Measurements from ENCODE around the gene PHOSPHO2. TPM values are rescaled to one million over a fixed set of nuclear protein-coding genes. Genes with fewer than 3 reads are reported as not detected.

PHOSPHO2 gene
- total RNA-seq, 1 experiment from 2014 or later: 12.7 TPM

DNA sequence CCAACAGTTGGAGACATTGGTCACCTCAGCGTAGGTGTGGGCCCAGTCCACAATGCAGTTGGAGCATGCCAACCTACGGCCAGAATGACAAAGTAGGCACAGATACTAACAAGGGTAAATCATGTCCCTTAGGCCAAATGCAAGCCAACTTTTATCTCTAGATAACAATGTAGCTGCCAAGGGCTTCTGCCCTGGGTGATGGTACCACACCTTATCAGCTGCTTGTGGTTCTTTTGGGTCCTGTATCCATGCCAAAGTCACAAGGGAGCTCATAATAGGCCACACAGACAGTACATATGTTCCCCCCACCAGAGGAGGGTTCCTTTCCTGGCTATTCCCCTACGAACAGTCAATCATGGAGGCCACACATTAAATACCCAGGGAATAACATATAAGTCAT lies 19.1 kb downstream of the PHOSPHO2 start:
- TF ChIP-seq, protein P1, sequence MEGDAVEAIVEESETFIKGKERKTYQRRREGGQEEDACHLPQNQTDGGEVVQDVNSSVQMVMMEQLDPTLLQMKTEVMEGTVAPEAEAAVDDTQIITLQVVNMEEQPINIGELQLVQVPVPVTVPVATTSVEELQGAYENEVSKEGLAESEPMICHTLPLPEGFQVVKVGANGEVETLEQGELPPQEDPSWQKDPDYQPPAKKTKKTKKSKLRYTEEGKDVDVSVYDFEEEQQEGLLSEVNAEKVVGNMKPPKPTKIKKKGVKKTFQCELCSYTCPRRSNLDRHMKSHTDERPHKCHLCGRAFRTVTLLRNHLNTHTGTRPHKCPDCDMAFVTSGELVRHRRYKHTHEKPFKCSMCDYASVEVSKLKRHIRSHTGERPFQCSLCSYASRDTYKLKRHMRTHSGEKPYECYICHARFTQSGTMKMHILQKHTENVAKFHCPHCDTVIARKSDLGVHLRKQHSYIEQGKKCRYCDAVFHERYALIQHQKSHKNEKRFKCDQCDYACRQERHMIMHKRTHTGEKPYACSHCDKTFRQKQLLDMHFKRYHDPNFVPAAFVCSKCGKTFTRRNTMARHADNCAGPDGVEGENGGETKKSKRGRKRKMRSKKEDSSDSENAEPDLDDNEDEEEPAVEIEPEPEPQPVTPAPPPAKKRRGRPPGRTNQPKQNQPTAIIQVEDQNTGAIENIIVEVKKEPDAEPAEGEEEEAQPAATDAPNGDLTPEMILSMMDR (IDR thresholded peaks at IDR 0.05; ENCODE audit: unreplicated experiment): no peak
- no peaks in the 10 kb centered on the region for H3K9me3 Mint-ChIP-seq (ENCODE audit: low read depth, unreplicated experiment)
- H3K4me1 Mint-ChIP-seq (ENCODE audit: low read depth, unreplicated experiment): peaks cover 35% of the 10 kb centered on the region
- BruUV-seq (replicated peaks): no TSS peak
- intact Hi-C loops (cut with micrococcal nuclease; ENCODE audit: unreplicated experiment): no loop called here
- no peak for DNase-seq
- CTCF ChIA-PET: no interaction called here
- no peak overlapping the region for H3K4me3 Mint-ChIP-seq (ENCODE audit: low read depth, unreplicated experiment)
- H3K27me3 Mint-ChIP-seq (ENCODE audit: unreplicated experiment): no peaks in the 10 kb centered on the region
- H3K27ac Mint-ChIP-seq (ENCODE audit: unreplicated experiment): no peak overlapping the region
- no peaks in the 10 kb centered on the region for H3K36me3 Mint-ChIP-seq (ENCODE audit: insufficient read depth, unreplicated experiment)

DNA sequence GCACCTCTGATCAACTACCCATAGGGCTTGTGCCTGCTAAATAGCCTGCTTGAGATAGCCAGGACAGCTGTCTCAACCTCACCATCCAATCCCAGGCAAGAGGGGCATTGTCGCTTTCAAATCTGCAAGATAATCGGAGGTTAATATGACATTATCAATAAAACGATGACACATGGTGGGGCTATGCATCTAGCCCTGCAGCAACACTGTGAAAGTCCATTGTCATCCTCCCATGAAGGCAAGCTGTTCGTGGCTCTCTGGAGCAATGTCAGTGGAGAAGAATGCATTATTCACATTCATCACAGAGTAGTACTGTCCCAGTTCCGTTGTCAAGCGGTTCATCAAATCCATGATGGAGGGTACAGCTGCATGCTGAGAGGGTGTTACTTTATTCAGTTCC lies 20.4 kb downstream of the PHOSPHO2 start:
- Mint-ChIP-seq H3K36me3 (ENCODE audit: insufficient read depth, unreplicated experiment) (no peaks in the 10 kb centered on the region), H3K4me1 (ENCODE audit: low read depth, unreplicated experiment) (peaks cover 35% of the 10 kb centered on the region), H3K4me3 (ENCODE audit: low read depth, unreplicated experiment) (peak overlapping the region; percentile 63), H3K27ac (ENCODE audit: unreplicated experiment) (no peak overlapping the region), H3K9me3 (ENCODE audit: low read depth, unreplicated experiment) (no peaks in the 10 kb centered on the region), H3K27me3 (ENCODE audit: unreplicated experiment) (no peaks in the 10 kb centered on the region)
- TF ChIP-seq, protein P1 (IDR thresholded peaks at IDR 0.05; ENCODE audit: unreplicated experiment): no peak
- CTCF ChIA-PET: interaction anchor here (1.3 kb wide), 1 partner anchor 16 kb away, joined by 5 read pairs; no protein-coding TSS in a partner anchor
- intact Hi-C loops (cut with micrococcal nuclease; ENCODE audit: unreplicated experiment): no loop called here
- DNase-seq: no peak
- BruUV-seq (replicated peaks): no TSS peak

DNA sequence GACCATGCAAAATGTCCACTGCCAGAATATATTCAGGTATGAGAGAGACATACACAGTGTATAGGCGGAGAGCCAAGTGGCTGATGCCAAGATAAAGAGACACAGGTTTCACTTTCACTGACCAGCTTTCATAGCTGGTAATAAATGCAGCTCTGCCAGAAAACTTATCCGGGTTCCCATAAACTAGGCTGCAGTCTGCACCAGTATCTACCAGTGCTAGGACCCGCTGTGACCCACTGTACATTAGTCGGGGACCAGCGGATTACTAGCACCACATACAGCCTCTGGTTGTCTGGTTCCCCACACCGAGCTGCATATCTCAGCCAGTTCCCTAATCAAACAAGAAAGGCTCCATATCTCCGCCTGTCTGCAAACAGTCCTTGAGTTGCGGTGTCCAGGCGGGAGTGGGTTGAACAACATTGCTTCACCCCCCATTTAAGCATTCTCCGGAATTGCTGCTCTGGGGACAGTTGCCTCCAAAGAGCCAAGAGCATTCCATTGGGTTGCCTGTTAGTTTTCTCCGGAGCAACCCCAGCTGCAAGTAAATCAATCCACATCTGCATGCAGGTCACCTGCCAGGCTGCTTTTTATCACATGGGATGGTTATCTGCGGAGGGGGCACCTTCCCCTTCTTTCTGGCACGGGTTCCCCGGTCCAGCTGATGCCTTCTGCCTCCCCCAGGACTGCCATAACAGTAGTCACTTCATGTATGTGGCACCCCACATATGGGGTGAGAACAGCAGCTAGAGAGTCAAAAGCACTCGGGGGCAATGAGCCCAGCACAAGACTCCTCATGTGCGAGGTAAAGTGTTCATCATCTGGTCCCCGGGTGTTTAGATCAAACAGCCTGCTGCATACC lies 21.3 kb downstream of the PHOSPHO2 start:
- peak overlapping the region; percentile 63 for H3K4me3 Mint-ChIP-seq (ENCODE audit: low read depth, unreplicated experiment)

DNA sequence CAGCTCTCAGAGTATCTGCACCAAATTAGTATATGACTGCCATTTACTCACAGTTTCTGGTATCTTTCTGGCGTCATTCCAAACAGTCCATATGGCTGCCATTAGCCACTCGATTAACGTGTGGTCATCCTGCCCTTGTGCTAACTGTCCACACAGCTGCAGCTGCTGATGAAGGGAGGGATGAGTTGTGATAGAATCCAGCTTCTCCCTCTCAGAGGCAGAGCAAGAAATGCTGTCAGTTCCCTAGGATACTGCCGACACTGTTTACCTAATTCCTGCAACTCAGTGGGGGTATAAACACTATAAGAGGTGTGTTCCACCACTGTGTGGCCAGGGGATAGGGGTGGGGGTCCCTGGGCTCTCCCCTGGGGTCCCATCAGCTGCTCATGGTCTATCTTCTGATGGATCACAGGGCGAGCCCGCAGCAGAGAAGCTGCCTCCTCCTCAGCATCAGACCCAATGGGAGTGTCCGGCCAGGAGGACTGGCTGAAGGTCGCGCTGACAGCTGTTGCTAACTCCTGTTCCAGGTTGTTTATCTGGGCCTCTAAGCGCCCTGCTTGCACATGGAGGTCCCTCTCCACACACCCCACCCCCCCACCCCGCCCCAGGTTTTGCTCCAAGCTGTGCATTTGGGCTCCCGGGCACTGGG lies 22.1 kb downstream of the PHOSPHO2 start:
- TF ChIP-seq, protein P1 (IDR thresholded peaks at IDR 0.05; ENCODE audit: unreplicated experiment): no peak
- no peak overlapping the region for H3K27ac Mint-ChIP-seq (ENCODE audit: unreplicated experiment)
- CTCF ChIA-PET: interaction anchor here (1.7 kb wide), 1 partner anchor 10 kb away, joined by 6 read pairs; no protein-coding TSS in a partner anchor
- no peaks in the 10 kb centered on the region for H3K36me3 Mint-ChIP-seq (ENCODE audit: insufficient read depth, unreplicated experiment)
- no peak for DNase-seq
- no peaks in the 10 kb centered on the region for H3K9me3 Mint-ChIP-seq (ENCODE audit: low read depth, unreplicated experiment)
- H3K4me3 Mint-ChIP-seq (ENCODE audit: low read depth, unreplicated experiment): peak overlapping the region; percentile 63
- BruUV-seq (replicated peaks): no TSS peak
- no peaks in the 10 kb centered on the region for H3K27me3 Mint-ChIP-seq (ENCODE audit: unreplicated experiment)
- intact Hi-C loops (cut with micrococcal nuclease; ENCODE audit: unreplicated experiment): no loop called here
- H3K4me1 Mint-ChIP-seq (ENCODE audit: low read depth, unreplicated experiment): peaks cover 35% of the 10 kb centered on the region

More for the DNA sequence above, 21.3 kb downstream of the PHOSPHO2 start:
- TF ChIP-seq, protein P1 (IDR thresholded peaks at IDR 0.05; ENCODE audit: unreplicated experiment): no peak
- CTCF ChIA-PET: interaction anchor here (1.3 to 1.7 kb wide), 2 partner anchors 11 to 17 kb away, joined by 5 to 6 read pairs; no protein-coding TSS in a partner anchor
- Mint-ChIP-seq H3K9me3 (ENCODE audit: low read depth, unreplicated experiment) (no peaks in the 10 kb centered on the region), H3K4me1 (ENCODE audit: low read depth, unreplicated experiment) (peaks cover 35% of the 10 kb centered on the region), H3K27me3 (ENCODE audit: unreplicated experiment) (no peaks in the 10 kb centered on the region), H3K27ac (ENCODE audit: unreplicated experiment) (no peak overlapping the region), H3K36me3 (ENCODE audit: insufficient read depth, unreplicated experiment) (no peaks in the 10 kb centered on the region)
- intact Hi-C loops (cut with micrococcal nuclease; ENCODE audit: unreplicated experiment): no loop called here
- DNase-seq: no peak
- BruUV-seq (replicated peaks): no TSS peak

Measured in Calu3 (cell line).